ENCODE measurements around the gene CHRD. TPM values are rescaled to one million over a fixed set of nuclear protein-coding genes. Genes with fewer than 3 reads are reported as not detected.

The CHRD gene
- total RNA-seq, 1 experiment from 2014 or later = 1.8 TPM

GRCh38 chr3:184360929-184361531, 18.8 kb upstream of the CHRD start:
- Histone ChIP-seq H3K9ac (ENCODE audit: extremely low read depth, insufficient read length, low read length) (peak overlapping the region; percentile 38), H4K91ac (ENCODE audit: insufficient read length, low read depth, low read length) (no peak overlapping the region), H3T11ph (ENCODE audit: low read length) (no peak overlapping the region), H3K4me1 (ENCODE audit: insufficient read depth, low read length) (peaks cover 2% of the 10 kb centered on the region; the same call in 1 of the 2 replicates), H4K20me1 (ENCODE audit: control insufficient read depth, insufficient read depth, insufficient read length) (peaks cover 2% of the 10 kb centered on the region), H3K27ac (ENCODE audit: insufficient read length, low read depth, low read length) (no peak overlapping the region), H2AK5ac (ENCODE audit: insufficient read length, low read length) (no peak overlapping the region), H2BK120ac (ENCODE audit: low read depth, low read length, poor library complexity, severe bottlenecking) (no peak overlapping the region), H4K5ac (ENCODE audit: insufficient read length, low read depth, low read length) (no peak overlapping the region), H3K9me3 (ENCODE audit: control insufficient read depth, low read depth, low read length) (no peaks in the 10 kb centered on the region), H3K23ac (ENCODE audit: insufficient read length, low read depth, low read length) (no peak overlapping the region), H2BK15ac (ENCODE audit: low read depth, low read length) (no peak overlapping the region), H3K79me2 (ENCODE audit: insufficient read depth, low read length) (no peaks in the 10 kb centered on the region; the same call in 1 of the 2 replicates), H4K8ac (replicated peaks; ENCODE audit: insufficient read length, low read depth, low read length) (no peak overlapping the region), H3K23me2 (ENCODE audit: insufficient read length, low read depth, low read length, poor library complexity, severe bottlenecking) (peaks cover 25% of the 10 kb centered on the region), H3K4me2 (ENCODE audit: insufficient read depth, insufficient read length, low read length) (peak overlapping the region; percentile 70), H2AFZ (ENCODE audit: low read length) (no peak overlapping the region), H3K14ac (ENCODE audit: insufficient read depth, low read length) (0 out of 2 replicates have a peak overlapping the region, but pooled peaks have one; percentile 26), H2BK5ac (ENCODE audit: insufficient read length, low read length) (no peak overlapping the region), H3K79me1 (ENCODE audit: insufficient read depth, low read depth, low read length, poor library complexity, severe bottlenecking) (no peaks in the 10 kb centered on the region), H2BK12ac (ENCODE audit: insufficient read length, low read depth, low read length) (no peak overlapping the region), H2BK20ac (ENCODE audit: low read depth, low read length, poor library complexity, severe bottlenecking) (no peak overlapping the region), H3K56ac (ENCODE audit: insufficient read length, low read depth, low read length) (no peak overlapping the region), H3K18ac (ENCODE audit: insufficient read length, low read depth, low read length) (no peak overlapping the region), H3K27me3 (ENCODE audit: insufficient read depth, low read length) (no peaks in the 10 kb centered on the region; the same call in 1 of the 2 replicates), H3K4ac (ENCODE audit: low read depth, low read length) (no peak overlapping the region)
- WGBS (ENCODE audit: extremely low coverage, insufficient read length, low lambda C conversion rate) = no CpG with 5 or more reads among the region's 24 CpGs
- no peaks in the 10 kb centered on the region for H3K9me3 Mint-ChIP-seq
- H3K27me3 Mint-ChIP-seq (ENCODE audit: low read depth) = peaks cover 8% of the 10 kb centered on the region
- no peak for DNase-seq
- TF ChIP-seq CTCF (conservative IDR thresholded peaks at IDR 0.05) = no peak
- H3K36me3 Mint-ChIP-seq (ENCODE audit: insufficient read depth in 1 of 3, low read depth in 3 of 3) = peaks cover 21 to 42% (median 39%) of the 10 kb centered on the region in 3 experiments; a peak in 6 of 7 replicates
- H3K4me1 Mint-ChIP-seq = peaks cover 23 to 26% of the 10 kb centered on the region in 2 experiments
- H3K27ac Mint-ChIP-seq = peak overlapping the region in 1 of 3 experiments; percentile 93; a peak in 2 of 7 replicates
- H3K4me3 Mint-ChIP-seq = peak overlapping the region; percentile 62 to 90
